ENCODE data around the gene FOXO1. TPM values are rescaled to one million over a fixed set of nuclear protein-coding genes. Genes with fewer than 3 reads are reported as not detected.
A peak's percentile ranks its signal among the peaks of the same experiment; 100 is the strongest.

FOXO1 gene
- total and polyA plus RNA-seq, 2 experiments from 2014 or later = 32.4 to 68.0 TPM

DNA sequence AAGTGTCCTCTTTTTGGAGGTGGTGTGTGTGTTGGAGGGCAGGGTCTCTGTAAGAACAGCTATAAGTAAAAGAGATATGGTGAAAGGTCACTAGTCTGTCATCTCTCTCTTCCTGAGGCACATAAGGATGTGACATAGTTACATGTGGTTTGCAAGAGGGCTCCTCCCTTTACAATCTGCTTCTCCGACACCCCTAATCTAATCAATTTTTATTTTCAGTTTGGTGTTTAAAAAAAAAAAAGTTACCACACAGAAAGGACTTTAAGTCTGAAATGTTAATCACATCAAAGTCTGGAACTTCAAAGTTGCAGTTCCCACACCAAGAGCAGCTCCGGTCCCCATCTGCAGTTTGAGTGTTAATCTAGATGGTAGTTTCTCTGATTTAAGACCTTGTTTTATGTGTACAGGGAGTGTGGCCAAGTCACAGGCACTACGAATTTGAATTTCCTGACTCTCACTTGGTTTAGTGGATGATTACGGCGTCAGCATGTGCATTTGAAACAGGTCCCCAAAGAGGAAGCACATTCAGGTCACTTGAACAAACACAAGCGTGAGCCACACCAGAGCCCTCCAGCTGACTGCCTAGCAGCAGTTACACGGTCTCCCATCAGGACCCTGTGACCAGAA is 53.1 kb downstream of the FOXO1 start:
- peak overlapping the region; percentile 58; the same call in 1 of the 2 replicates for H3K4me2 ChIP-seq
- H3K9me2 ChIP-seq (ENCODE audit: insufficient read depth) = no peaks in the 10 kb centered on the region
- H3K4me3 ChIP-seq = no peak overlapping the region
- Mint-ChIP-seq H3K4me3 (no peak overlapping the region), H3K27me3 (ENCODE audit: insufficient read depth, low read depth, poor library complexity) (peaks cover 2% of the 10 kb centered on the region), H3K4me1 (peaks cover 76% of the 10 kb centered on the region), H3K27ac (peak overlapping the region; percentile 1; the same call in 1 of the 2 replicates), H3K9me3 (no peaks in the 10 kb centered on the region), H3K36me3 (ENCODE audit: low read depth) (peaks cover 12% of the 10 kb centered on the region; the same call in 2 of the 3 replicates)
- no peaks in the 10 kb centered on the region for H3K27me3 ChIP-seq (ENCODE audit: insufficient read depth)
- H4K20me1 ChIP-seq (replicated peaks; ENCODE audit: insufficient read depth) = peaks cover 89% of the 10 kb centered on the region
- H3K27ac ChIP-seq (ENCODE audit: low read depth) = peak overlapping the region; percentile 72
- H2AFZ ChIP-seq = no peak overlapping the region
- DNase-seq (ENCODE audit: low spot score) = no peak
- TF ChIP-seq POLR2AphosphoS5 (IDR thresholded peaks at IDR 0.05; ENCODE audit: low read depth) = no peak
- peaks cover 82% of the 10 kb centered on the region for H3K4me1 ChIP-seq (ENCODE audit: insufficient read depth)
- no peaks in the 10 kb centered on the region for H3K36me3 ChIP-seq (ENCODE audit: insufficient read depth)
- peaks cover 15% of the 10 kb centered on the region for H3F3A ChIP-seq (replicated peaks; ENCODE audit: low read depth)
- H3K79me2 ChIP-seq (replicated peaks; ENCODE audit: insufficient read depth) = peaks cover 100% of the 10 kb centered on the region
- peak; percentile 17 for ATAC-seq

DNA sequence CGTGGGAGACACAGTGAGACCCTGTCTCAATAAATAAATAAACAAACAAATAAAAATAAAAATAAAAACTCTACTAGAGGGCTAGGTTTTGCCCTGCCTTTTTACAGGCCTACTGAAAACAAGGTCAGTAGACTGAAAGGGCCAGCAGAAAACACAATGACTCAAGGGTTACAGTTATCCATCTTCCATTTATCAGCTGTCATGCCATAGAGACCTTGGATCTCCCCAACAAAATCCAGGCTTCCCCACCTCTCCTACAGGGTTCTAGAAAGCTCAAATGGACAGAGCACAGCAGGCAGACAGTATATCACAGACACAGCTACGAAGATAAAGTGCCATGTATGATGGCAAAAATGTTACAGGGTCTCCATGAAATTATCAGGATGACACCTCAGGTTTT is 54.4 kb downstream of the FOXO1 start:
- no peak overlapping the region for H3K27ac Mint-ChIP-seq
- Histone ChIP-seq H3K9me2 (ENCODE audit: insufficient read depth) (no peaks in the 10 kb centered on the region), H4K20me1 (replicated peaks; ENCODE audit: insufficient read depth) (peaks cover 84% of the 10 kb centered on the region), H3K27me3 (ENCODE audit: insufficient read depth) (no peaks in the 10 kb centered on the region), H3K79me2 (replicated peaks; ENCODE audit: insufficient read depth) (peaks cover 100% of the 10 kb centered on the region), H3K36me3 (ENCODE audit: insufficient read depth) (no peaks in the 10 kb centered on the region), H3K4me2 (0 out of 2 replicates have a peak overlapping the region, but pooled peaks have one; percentile 21), H3F3A (replicated peaks; ENCODE audit: low read depth) (peaks cover 12% of the 10 kb centered on the region; the same call in 1 of the 2 replicates), H2AFZ (no peak overlapping the region), H3K27ac (ENCODE audit: low read depth) (0 out of 2 replicates have a peak overlapping the region, but pooled peaks have one; percentile 16), H3K4me1 (ENCODE audit: insufficient read depth) (peaks cover 74% of the 10 kb centered on the region), H3K4me3 (no peak overlapping the region)
- no peak overlapping the region for H3K4me3 Mint-ChIP-seq
- peaks cover 2% of the 10 kb centered on the region for H3K27me3 Mint-ChIP-seq (ENCODE audit: insufficient read depth, low read depth, poor library complexity)
- DNase-seq (ENCODE audit: low spot score) (no peak), ATAC-seq (no peak)
- H3K36me3 Mint-ChIP-seq (ENCODE audit: low read depth) = peaks cover 15% of the 10 kb centered on the region; the same call in 2 of the 3 replicates
- H3K9me3 Mint-ChIP-seq = no peaks in the 10 kb centered on the region
- TF ChIP-seq CREB1 (CRISPR knock-in tag; IDR thresholded peaks at IDR 0.05; ENCODE audit: low read depth) (no peak), JUNB (IDR thresholded peaks at IDR 0.05; ENCODE audit: unreplicated experiment) (no peak), ZNF331 (CRISPR knock-in tag; IDR thresholded peaks at IDR 0.05; ENCODE audit: low read depth) (no peak), POLR2AphosphoS5 (IDR thresholded peaks at IDR 0.05; ENCODE audit: low read depth) (no peak)
- TF ChIP-seq, protein P1, sequence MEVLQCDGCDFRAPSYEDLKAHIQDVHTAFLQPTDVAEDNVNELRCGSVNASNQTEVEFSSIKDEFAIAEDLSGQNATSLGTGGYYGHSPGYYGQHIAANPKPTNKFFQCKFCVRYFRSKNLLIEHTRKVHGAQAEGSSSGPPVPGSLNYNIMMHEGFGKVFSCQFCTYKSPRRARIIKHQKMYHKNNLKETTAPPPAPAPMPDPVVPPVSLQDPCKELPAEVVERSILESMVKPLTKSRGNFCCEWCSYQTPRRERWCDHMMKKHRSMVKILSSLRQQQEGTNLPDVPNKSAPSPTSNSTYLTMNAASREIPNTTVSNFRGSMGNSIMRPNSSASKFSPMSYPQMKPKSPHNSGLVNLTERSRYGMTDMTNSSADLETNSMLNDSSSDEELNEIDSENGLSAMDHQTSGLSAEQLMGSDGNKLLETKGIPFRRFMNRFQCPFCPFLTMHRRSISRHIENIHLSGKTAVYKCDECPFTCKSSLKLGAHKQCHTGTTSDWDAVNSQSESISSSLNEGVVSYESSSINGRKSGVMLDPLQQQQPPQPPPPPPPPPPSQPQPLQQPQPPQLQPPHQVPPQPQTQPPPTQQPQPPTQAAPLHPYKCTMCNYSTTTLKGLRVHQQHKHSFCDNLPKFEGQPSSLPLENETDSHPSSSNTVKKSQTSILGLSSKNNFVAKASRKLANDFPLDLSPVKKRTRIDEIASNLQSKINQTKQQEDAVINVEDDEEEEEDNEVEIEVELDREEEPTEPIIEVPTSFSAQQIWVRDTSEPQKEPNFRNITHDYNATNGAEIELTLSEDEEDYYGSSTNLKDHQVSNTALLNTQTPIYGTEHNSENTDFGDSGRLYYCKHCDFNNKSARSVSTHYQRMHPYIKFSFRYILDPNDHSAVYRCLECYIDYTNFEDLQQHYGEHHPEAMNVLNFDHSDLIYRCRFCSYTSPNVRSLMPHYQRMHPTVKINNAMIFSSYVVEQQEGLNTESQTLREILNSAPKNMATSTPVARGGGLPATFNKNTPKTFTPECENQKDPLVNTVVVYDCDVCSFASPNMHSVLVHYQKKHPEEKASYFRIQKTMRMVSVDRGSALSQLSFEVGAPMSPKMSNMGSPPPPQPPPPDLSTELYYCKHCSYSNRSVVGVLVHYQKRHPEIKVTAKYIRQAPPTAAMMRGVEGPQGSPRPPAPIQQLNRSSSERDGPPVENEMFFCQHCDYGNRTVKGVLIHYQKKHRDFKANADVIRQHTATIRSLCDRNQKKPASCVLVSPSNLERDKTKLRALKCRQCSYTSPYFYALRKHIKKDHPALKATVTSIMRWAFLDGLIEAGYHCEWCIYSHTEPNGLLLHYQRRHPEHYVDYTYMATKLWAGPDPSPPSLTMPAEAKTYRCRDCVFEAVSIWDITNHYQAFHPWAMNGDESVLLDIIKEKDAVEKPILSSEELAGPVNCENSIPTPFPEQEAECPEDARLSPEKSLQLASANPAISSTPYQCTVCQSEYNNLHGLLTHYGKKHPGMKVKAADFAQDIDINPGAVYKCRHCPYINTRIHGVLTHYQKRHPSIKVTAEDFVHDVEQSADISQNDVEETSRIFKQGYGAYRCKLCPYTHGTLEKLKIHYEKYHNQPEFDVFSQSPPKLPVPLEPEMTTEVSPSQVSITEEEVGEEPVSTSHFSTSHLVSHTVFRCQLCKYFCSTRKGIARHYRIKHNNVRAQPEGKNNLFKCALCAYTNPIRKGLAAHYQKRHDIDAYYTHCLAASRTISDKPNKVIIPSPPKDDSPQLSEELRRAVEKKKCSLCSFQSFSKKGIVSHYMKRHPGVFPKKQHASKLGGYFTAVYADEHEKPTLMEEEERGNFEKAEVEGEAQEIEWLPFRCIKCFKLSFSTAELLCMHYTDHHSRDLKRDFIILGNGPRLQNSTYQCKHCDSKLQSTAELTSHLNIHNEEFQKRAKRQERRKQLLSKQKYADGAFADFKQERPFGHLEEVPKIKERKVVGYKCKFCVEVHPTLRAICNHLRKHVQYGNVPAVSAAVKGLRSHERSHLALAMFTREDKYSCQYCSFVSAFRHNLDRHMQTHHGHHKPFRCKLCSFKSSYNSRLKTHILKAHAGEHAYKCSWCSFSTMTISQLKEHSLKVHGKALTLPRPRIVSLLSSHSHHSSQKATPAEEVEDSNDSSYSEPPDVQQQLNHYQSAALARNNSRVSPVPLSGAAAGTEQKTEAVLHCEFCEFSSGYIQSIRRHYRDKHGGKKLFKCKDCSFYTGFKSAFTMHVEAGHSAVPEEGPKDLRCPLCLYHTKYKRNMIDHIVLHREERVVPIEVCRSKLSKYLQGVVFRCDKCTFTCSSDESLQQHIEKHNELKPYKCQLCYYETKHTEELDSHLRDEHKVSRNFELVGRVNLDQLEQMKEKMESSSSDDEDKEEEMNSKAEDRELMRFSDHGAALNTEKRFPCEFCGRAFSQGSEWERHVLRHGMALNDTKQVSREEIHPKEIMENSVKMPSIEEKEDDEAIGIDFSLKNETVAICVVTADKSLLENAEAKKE (CRISPR knock-in tag; IDR thresholded peaks at IDR 0.05) = no peak
- TF ChIP-seq, protein P2, sequence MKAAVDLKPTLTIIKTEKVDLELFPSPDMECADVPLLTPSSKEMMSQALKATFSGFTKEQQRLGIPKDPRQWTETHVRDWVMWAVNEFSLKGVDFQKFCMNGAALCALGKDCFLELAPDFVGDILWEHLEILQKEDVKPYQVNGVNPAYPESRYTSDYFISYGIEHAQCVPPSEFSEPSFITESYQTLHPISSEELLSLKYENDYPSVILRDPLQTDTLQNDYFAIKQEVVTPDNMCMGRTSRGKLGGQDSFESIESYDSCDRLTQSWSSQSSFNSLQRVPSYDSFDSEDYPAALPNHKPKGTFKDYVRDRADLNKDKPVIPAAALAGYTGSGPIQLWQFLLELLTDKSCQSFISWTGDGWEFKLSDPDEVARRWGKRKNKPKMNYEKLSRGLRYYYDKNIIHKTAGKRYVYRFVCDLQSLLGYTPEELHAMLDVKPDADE (IDR thresholded peaks at IDR 0.05) = no peak
- peaks cover 77% of the 10 kb centered on the region for H3K4me1 Mint-ChIP-seq
